ENCODE data around the gene PERCC1. TPM values are rescaled to one million over a fixed set of nuclear protein-coding genes. Genes with fewer than 3 reads are reported as not detected.
A peak's percentile ranks its signal among the peaks of the same experiment; 100 is the strongest.
"Not testable (repeated sequence)": the region's sequence is repeated elsewhere in the genome, so short reads cannot be mapped to it uniquely, and the experiment has no call there.

Gene PERCC1
- total RNA-seq, 1 donor from 2014 or later = 0.33 TPM

DNA sequence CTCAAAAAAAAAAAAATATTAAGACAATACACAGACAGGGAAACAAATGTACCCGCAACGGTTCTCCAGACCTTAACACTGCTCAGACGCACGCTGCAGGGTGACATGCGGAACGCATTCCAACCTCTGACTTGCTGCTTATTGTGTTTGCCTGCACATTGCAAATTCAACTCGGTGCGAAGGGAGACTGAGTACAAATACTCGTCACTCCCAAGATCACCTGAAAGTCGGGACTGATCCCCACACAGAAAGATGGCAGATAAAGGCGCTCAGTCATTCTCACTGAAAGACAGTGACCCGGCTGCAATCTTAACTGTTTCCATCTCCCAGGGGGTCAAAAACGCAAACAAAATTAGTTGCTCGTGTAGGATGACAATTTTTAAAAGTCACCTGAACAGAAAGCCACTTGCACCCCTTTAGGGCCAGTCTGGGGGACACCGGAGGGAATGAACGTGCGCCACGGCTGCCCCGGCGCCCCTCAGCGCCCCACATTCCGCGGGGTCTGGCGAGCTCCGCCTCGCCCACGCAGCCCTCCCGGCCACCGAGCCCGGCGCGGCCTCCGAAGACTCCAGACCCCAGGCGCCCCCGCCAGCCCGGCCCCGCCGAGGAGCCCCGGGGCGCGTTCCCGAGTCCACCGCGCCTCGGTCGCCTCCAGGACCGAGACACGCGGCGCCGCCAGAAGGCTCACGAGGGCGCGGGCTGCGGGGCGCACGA lies 43.4 kb downstream of the PERCC1 start:
- ATAC-seq (ENCODE audit: low read depth) (peak; percentile 8), DNase-seq (no peak)
- H3K27ac Mint-ChIP-seq = peak overlapping the region; percentile 76
- TF ChIP-seq CTCF (IDR thresholded peaks at IDR 0.05) = no peak
- H3K9me3 Mint-ChIP-seq = no peaks in the 10 kb centered on the region
- no peaks in the 10 kb centered on the region for H3K27me3 Mint-ChIP-seq
- intact Hi-C loops (cut with micrococcal nuclease) = no loop called here
- H3K4me3 Mint-ChIP-seq = peak overlapping the region; percentile 80
- peaks cover 17% of the 10 kb centered on the region for H3K36me3 Mint-ChIP-seq (ENCODE audit: low read depth)
- ChIA-PET CTCF (no interaction called here), POLR2A (interaction anchor here (1.5 to 3.7 kb wide), 2 partner anchors 9 to 18 kb away, joined by 3 to 23 read pairs; partner anchors contain the start of gene TELO2)
- H3K4me1 Mint-ChIP-seq = peaks cover 65% of the 10 kb centered on the region

GRCh38 chr16:1474796-1475551 lies 44.1 kb downstream of the PERCC1 start, which contains the start of gene CLCN7:
Gene CLCN7, minus strand, starts transcription at chr16:1475028. Its CDS starts 54 bp downstream, at chr16:1474974.
- H3K9me3 Mint-ChIP-seq = no peaks in the 10 kb centered on the region
- peak within 1 kb of the TSS; percentile 89 for H3K4me3 Mint-ChIP-seq
- no peaks in the 10 kb centered on the region for H3K27me3 Mint-ChIP-seq
- H3K4me1 Mint-ChIP-seq = peaks cover 63% of the 10 kb centered on the region
- no peak for TF ChIP-seq CTCF (IDR thresholded peaks at IDR 0.05)
- peak; percentile 91 for DNase-seq
- peak; percentile 84 for ATAC-seq (ENCODE audit: low read depth)
- ChIA-PET CTCF (no interaction called here), POLR2A (interaction anchor here (1.3 to 1.7 kb wide), 3 partner anchors 10 to 54 kb away, joined by 3 to 8 read pairs (median 8); partner anchors contain the start of gene UQCC4)
- peak within 1 kb of the TSS; percentile 92 for H3K27ac Mint-ChIP-seq
- intact Hi-C loops (cut with micrococcal nuclease) = loop anchor here (1.0 kb wide), 5 partner anchors 16 to 137 kb away; partner anchors contain the start of genes CRAMP1, IFT140 and TELO2
- peaks cover 15% of the 10 kb centered on the region for H3K36me3 Mint-ChIP-seq (ENCODE audit: low read depth)

DNA sequence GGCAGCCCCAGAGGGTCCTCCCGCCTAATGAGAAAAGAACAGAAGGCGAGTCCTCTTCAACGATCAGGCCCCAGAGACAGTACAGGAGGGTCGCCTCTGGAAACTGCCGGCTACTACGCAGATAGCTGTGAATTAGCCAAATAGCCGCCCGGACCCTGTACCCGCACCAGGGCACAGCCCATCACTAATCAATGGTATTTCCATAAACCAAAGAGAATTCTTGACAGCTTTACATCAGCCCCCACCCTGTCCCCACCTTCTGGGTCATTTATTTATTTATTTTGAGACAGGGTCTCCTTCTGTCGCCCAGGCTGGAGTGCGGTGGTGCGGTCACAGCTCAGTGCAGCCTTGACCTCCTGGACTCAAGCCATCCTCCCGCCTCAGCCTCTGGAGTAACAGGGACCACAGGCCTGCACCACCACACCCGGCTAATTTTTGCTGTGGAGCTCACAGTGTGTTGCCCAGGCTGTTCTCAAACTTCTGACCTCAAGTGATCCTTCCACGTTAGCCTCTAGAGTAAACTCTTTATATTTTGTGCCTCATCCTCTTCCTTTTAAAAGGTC lies 44.8 kb downstream of the PERCC1 start:
- intact Hi-C loops (cut with micrococcal nuclease) = loop anchor here (1.0 kb wide), 5 partner anchors 16 to 137 kb away; partner anchors contain the start of genes CRAMP1, IFT140 and TELO2
- H3K27ac Mint-ChIP-seq = peak overlapping the region; percentile 92
- ChIA-PET CTCF (no interaction called here), POLR2A (interaction anchor here (0.9 to 1.7 kb wide), 3 partner anchors 17 to 202 kb away, joined by 3 to 8 read pairs (median 8); partner anchors contain the start of genes JPT2 and UQCC4)
- peak overlapping the region; percentile 89 for H3K4me3 Mint-ChIP-seq
- no peak for DNase-seq
- no peak for ATAC-seq (ENCODE audit: low read depth)
- TF ChIP-seq CTCF (IDR thresholded peaks at IDR 0.05) = no peak
- H3K36me3 Mint-ChIP-seq (ENCODE audit: low read depth) = peaks cover 14% of the 10 kb centered on the region
- no peaks in the 10 kb centered on the region for H3K9me3 Mint-ChIP-seq
- H3K27me3 Mint-ChIP-seq = no peaks in the 10 kb centered on the region
- peaks cover 63% of the 10 kb centered on the region for H3K4me1 Mint-ChIP-seq

- Mint-ChIP-seq H3K4me1 (peaks cover 62% of the 10 kb centered on the region), H3K4me3 (no peak overlapping the region), H3K36me3 (ENCODE audit: low read depth) (peaks cover 5% of the 10 kb centered on the region), H3K27me3 (no peaks in the 10 kb centered on the region), H3K27ac (no peak overlapping the region), H3K9me3 (peaks cover 3% of the 10 kb centered on the region)
- CTCF ChIA-PET = no interaction called here
- POLR2A ChIA-PET = interaction anchor here (0.6 to 1.7 kb wide), 6 partner anchors 12 to 58 kb away, joined by 3 to 12 read pairs (median 6); partner anchors contain the start of genes TELO2 and UQCC4
- intact Hi-C loops (cut with micrococcal nuclease) = no loop called here
- no peak for TF ChIP-seq CTCF (IDR thresholded peaks at IDR 0.05)
- ATAC-seq (ENCODE audit: low read depth) (no peak), DNase-seq (no peak)
Measured at GRCh38 chr16:1477033-1477432, 46.2 kb downstream of the PERCC1 start.

- POLR2A ChIA-PET = interaction anchor here (0.6 to 4.1 kb wide), 5 partner anchors 14 to 62 kb away, joined by 3 to 33 read pairs (median 12); partner anchors contain the start of genes TELO2 and UQCC4
- DNase-seq; H3K27me3 Mint-ChIP-seq; intact Hi-C loops (cut with micrococcal nuclease); H3K4me3 Mint-ChIP-seq; CTCF ChIA-PET; H3K36me3 Mint-ChIP-seq (ENCODE audit: low read depth); ATAC-seq (ENCODE audit: low read depth); H3K9me3 Mint-ChIP-seq: not testable (repeated sequence)
- H3K27ac Mint-ChIP-seq = peak overlapping the region; percentile 66
- H3K4me1 Mint-ChIP-seq = peaks cover 55% of the 10 kb centered on the region
Measured at GRCh38 chr16:1478937-1479336, 48.1 kb downstream of the PERCC1 start.

Data from activated B cell treated with CpG ODN at 0.5 μM for 24 hours (primary cell).